Naive B cell (primary cell): ENCODE measurements around the gene FAAP100. TPM values are rescaled to one million over a fixed set of nuclear protein-coding genes. Genes with fewer than 3 reads are reported as not detected.
A peak's percentile ranks its signal among the peaks of the same experiment; 100 is the strongest.

Source experiments
- ATAC-seq, 2 donors: fragments of 150-1000 bp; cut with Tn5 transposase; 2 replicates each; pipeline ENCODE4 v1.10.0; 2021; ENCODE audit warnings: low read depth in 2 of 2, mild to moderate bottlenecking in 2 of 2, moderate library complexity in 2 of 2
- DNase-seq: peaks from one replicate; pipeline ENCODE4 v3.0.0; 2022
- H3K27ac Mint-ChIP-seq, 6 donors: one replicate each; pipeline ENCODE4 v1.8.0; 2020 to 2022; ENCODE audit warnings: mild to moderate bottlenecking in 6 of 6, mixed read lengths in 6 of 6, moderate library complexity in 5 of 6, inconsistent platforms in 2 of 6
- H3K27me3 Mint-ChIP-seq, 3 donors: one replicate each; pipeline ENCODE4 v1.8.0; 2021 to 2022; ENCODE audit warnings: mixed read lengths in 3 of 3, mild to moderate bottlenecking in 1 of 3
- H3K36me3 Mint-ChIP-seq, 2 donors: one replicate each; pipeline ENCODE4 v1.8.0; 2020 to 2022; ENCODE audit warnings: mixed read lengths in 2 of 2, inconsistent platforms in 1 of 2, mild to moderate bottlenecking in 1 of 2
- H3K4me1 Mint-ChIP-seq, 3 donors: one replicate each; pipeline ENCODE4 v1.8.0; 2020 to 2022; ENCODE audit warnings: mixed read lengths in 3 of 3, inconsistent platforms in 1 of 3, mild to moderate bottlenecking in 1 of 3, moderate library complexity in 1 of 3
- H3K4me3 Mint-ChIP-seq, 8 donors: one replicate each; pipeline ENCODE4 v1.8.0; 2020 to 2022; ENCODE audit warnings: mild to moderate bottlenecking in 8 of 8, mixed read lengths in 8 of 8, moderate library complexity in 8 of 8, inconsistent platforms in 2 of 8
- H3K9me3 Mint-ChIP-seq, 7 donors: one replicate each; pipeline ENCODE4 v1.8.0; 2020 to 2022; ENCODE audit warnings: mixed read lengths in 7 of 7, mild to moderate bottlenecking in 5 of 7, inconsistent platforms in 2 of 7, moderate library complexity in 1 of 7
- polyA plus RNA-seq, 6 donors: library from polyadenylated mRNA; unstranded; fragments of 300-500 nt; fragmentation: Illumina TruSeq; gene quantifications; one replicate each; pipeline ENCODE4 v1.2.3, GENCODE V29; 2021; ENCODE audit warnings: low read depth in 6 of 6

FAAP100 gene
- polyA plus RNA-seq, 6 donors from 2014 or later: 12.5 to 31.2 (median 15.1) TPM

GRCh38 chr17:81511554-81511803, 40.7 kb downstream of the FAAP100 start:
- Mint-ChIP-seq H3K4me1 (peaks cover 42 to 55% (median 49%) of the 10 kb centered on the region in 3 donors), H3K27me3 (no peaks in the 10 kb centered on the region), H3K4me3 (peak overlapping the region; percentile 91 to 99 (median 96)), H3K27ac (peak overlapping the region; percentile 85 to 98 (median 96)), H3K9me3 (no peaks in the 10 kb centered on the region), H3K36me3 (peaks cover 22 to 32% of the 10 kb centered on the region in 2 donors)
- DNase-seq: no peak
- ATAC-seq: no peak

- Mint-ChIP-seq H3K27ac (peak overlapping the region; percentile 85 to 98 (median 96)), H3K4me3 (peak overlapping the region; percentile 91 to 99 (median 96)), H3K9me3 (no peaks in the 10 kb centered on the region), H3K27me3 (no peaks in the 10 kb centered on the region), H3K36me3 (peaks cover 22 to 32% of the 10 kb centered on the region in 2 donors), H3K4me1 (peaks cover 42 to 51% (median 45%) of the 10 kb centered on the region in 3 donors)
- DNase-seq (peak; percentile 37), ATAC-seq (no peak)
Observed at GRCh38 chr17:81510785-81511553, 41.2 kb downstream of the FAAP100 start.

GRCh38 chr17:81509972-81510784, 42.0 kb downstream of the FAAP100 start:
- H3K4me1 Mint-ChIP-seq: peaks cover 38 to 51% (median 42%) of the 10 kb centered on the region in 3 donors
- ATAC-seq (no peak), DNase-seq (no peak)
- peaks cover 22 to 32% of the 10 kb centered on the region in 2 donors for H3K36me3 Mint-ChIP-seq
- H3K9me3 Mint-ChIP-seq: no peaks in the 10 kb centered on the region
- peak overlapping the region; percentile 75 to 98 (median 96) for H3K27ac Mint-ChIP-seq
- H3K27me3 Mint-ChIP-seq: no peaks in the 10 kb centered on the region
- H3K4me3 Mint-ChIP-seq: peak overlapping the region; percentile 91 to 99 (median 96)

GRCh38 chr17:81509207-81509971, 42.8 kb downstream of the FAAP100 start:
- peak overlapping the region; percentile 91 to 99 (median 96) for H3K4me3 Mint-ChIP-seq
- DNase-seq (peak; percentile 29), ATAC-seq (no peak)
- peaks cover 38 to 51% (median 42%) of the 10 kb centered on the region in 3 donors for H3K4me1 Mint-ChIP-seq
- no peaks in the 10 kb centered on the region for H3K27me3 Mint-ChIP-seq
- H3K36me3 Mint-ChIP-seq: peaks cover 22 to 32% of the 10 kb centered on the region in 2 donors
- H3K27ac Mint-ChIP-seq: peak overlapping the region; percentile 27 to 98 (median 91)
- no peaks in the 10 kb centered on the region for H3K9me3 Mint-ChIP-seq

- ATAC-seq: no peak
- H3K9me3 Mint-ChIP-seq: no peaks in the 10 kb centered on the region
- peak overlapping the region; percentile 69 to 99 (median 96) for H3K4me3 Mint-ChIP-seq
- peak overlapping the region in 5 of 6 donors; percentile 4 to 98 (median 88) for H3K27ac Mint-ChIP-seq
- H3K27me3 Mint-ChIP-seq: no peaks in the 10 kb centered on the region
- no peak for DNase-seq
- H3K4me1 Mint-ChIP-seq: peaks cover 38 to 50% (median 42%) of the 10 kb centered on the region in 3 donors
- H3K36me3 Mint-ChIP-seq: peaks cover 22 to 32% of the 10 kb centered on the region in 2 donors
Observed at GRCh38 chr17:81508639-81509206, 43.4 kb downstream of the FAAP100 start.

- no peak for ATAC-seq
- H3K4me3 Mint-ChIP-seq: no peak overlapping the region
- no peak for DNase-seq
- peaks cover 4 to 11% (median 5%) of the 10 kb centered on the region in 3 donors for H3K4me1 Mint-ChIP-seq
- no peaks in the 10 kb centered on the region for H3K36me3 Mint-ChIP-seq
- no peaks in the 10 kb centered on the region for H3K9me3 Mint-ChIP-seq
- no peaks in the 10 kb centered on the region for H3K27me3 Mint-ChIP-seq
- H3K27ac Mint-ChIP-seq: no peak overlapping the region
Observed at GRCh38 chr17:81503619-81504018, 48.5 kb downstream of the FAAP100 start.

GRCh38 chr17:81502471-81503017, 49.6 kb downstream of the FAAP100 start:
- Mint-ChIP-seq H3K4me3 (peak overlapping the region in 1 of 8 donors; percentile 44), H3K27ac (no peak overlapping the region), H3K4me1 (peaks cover under 1 to 3% (median 1%) of the 10 kb centered on the region in 3 donors), H3K9me3 (no peaks in the 10 kb centered on the region), H3K36me3 (no peaks in the 10 kb centered on the region), H3K27me3 (peaks cover 0 to 6% (median 3%) of the 10 kb centered on the region in 3 donors)
- DNase-seq (no peak), ATAC-seq (no peak)

GRCh38 chr17:81500047-81500446, 52.1 kb downstream of the FAAP100 start:
- H3K4me1 Mint-ChIP-seq: no peaks in the 10 kb centered on the region
- no peaks in the 10 kb centered on the region for H3K36me3 Mint-ChIP-seq
- DNase-seq (no peak), ATAC-seq (no peak)
- no peaks in the 10 kb centered on the region for H3K9me3 Mint-ChIP-seq
- no peak overlapping the region for H3K27ac Mint-ChIP-seq
- peaks cover 0 to 8% (median 3%) of the 10 kb centered on the region in 3 donors for H3K27me3 Mint-ChIP-seq
- H3K4me3 Mint-ChIP-seq: peak overlapping the region in 1 of 8 donors; percentile 63

- Mint-ChIP-seq H3K27ac (no peak overlapping the region), H3K4me3 (no peak overlapping the region), H3K36me3 (no peaks in the 10 kb centered on the region), H3K27me3 (peaks cover 3 to 12% (median 5%) of the 10 kb centered on the region in 3 donors), H3K4me1 (peaks cover 0 to 2% (median 0%) of the 10 kb centered on the region in 3 donors), H3K9me3 (no peaks in the 10 kb centered on the region)
- no peak for DNase-seq
- no peak for ATAC-seq
Observed at GRCh38 chr17:81499601-81499970, 52.6 kb downstream of the FAAP100 start.

- ATAC-seq (no peak), DNase-seq (no peak)
- no peak overlapping the region for H3K4me3 Mint-ChIP-seq
- H3K27me3 Mint-ChIP-seq: peaks cover 3 to 15% (median 8%) of the 10 kb centered on the region in 3 donors
- no peaks in the 10 kb centered on the region for H3K36me3 Mint-ChIP-seq
- H3K9me3 Mint-ChIP-seq: no peaks in the 10 kb centered on the region
- H3K27ac Mint-ChIP-seq: no peak overlapping the region
- H3K4me1 Mint-ChIP-seq: peaks cover 0 to 3% (median 1%) of the 10 kb centered on the region in 3 donors
Observed at GRCh38 chr17:81498953-81499600, 53.1 kb downstream of the FAAP100 start.

- DNase-seq (no peak), ATAC-seq (no peak)
- Mint-ChIP-seq H3K36me3 (no peaks in the 10 kb centered on the region), H3K9me3 (no peaks in the 10 kb centered on the region), H3K27ac (peak overlapping the region in 1 of 6 donors; percentile 52), H3K27me3 (peaks cover 3 to 25% (median 14%) of the 10 kb centered on the region in 3 donors), H3K4me3 (peak overlapping the region in 1 of 8 donors; percentile 31), H3K4me1 (peaks cover under 1 to 3% (median 1%) of the 10 kb centered on the region in 3 donors)
Observed at GRCh38 chr17:81494626-81495377, 57.4 kb downstream of the FAAP100 start.
